H9 (cell line): ENCODE data around the gene BCL6. TPM values are rescaled to one million over a fixed set of nuclear protein-coding genes. Genes with fewer than 3 reads are reported as not detected.

ENCODE experiments used
- DNase-seq: peaks from one replicate; pipeline ENCODE4 v3.0.0-alpha.2; 2017
- H2AFZ ChIP-seq: one replicate; pipeline ENCODE4 v1.6.1; 2013; ENCODE audit warnings: mild to moderate bottlenecking, low read length, control low read depth, moderate library complexity
- H2AK5ac ChIP-seq: 2 replicates; pipeline ENCODE4 v1.6.1; 2013; ENCODE audit warnings: low read length, control low read depth, mixed read lengths; ENCODE audit not compliant: insufficient read length
- H2BK120ac ChIP-seq: one replicate; pipeline ENCODE4 v1.6.1; 2013; ENCODE audit warnings: low read depth, mild to moderate bottlenecking, low read length, control low read depth, inconsistent platforms; ENCODE audit not compliant: poor library complexity, severe bottlenecking
- H2BK12ac ChIP-seq: 2 replicates; pipeline ENCODE4 v1.6.1; 2013; ENCODE audit warnings: low read length, control low read depth, mixed read lengths, low read depth; ENCODE audit not compliant: insufficient read length
- H2BK15ac ChIP-seq: 2 replicates; pipeline ENCODE4 v1.6.1; 2013; ENCODE audit warnings: low read depth, low read length, control low read depth
- H2BK20ac ChIP-seq: one replicate; pipeline ENCODE4 v1.6.1; 2013; ENCODE audit warnings: low read depth, mild to moderate bottlenecking, low read length, control low read depth, inconsistent platforms; ENCODE audit not compliant: poor library complexity, severe bottlenecking
- H2BK5ac ChIP-seq: 2 replicates; pipeline ENCODE4 v1.6.1; 2013; ENCODE audit warnings: low read length, control low read depth, mixed read lengths; ENCODE audit not compliant: insufficient read length
- H3K14ac ChIP-seq: 2 replicates; pipeline ENCODE4 v1.6.1; 2013; ENCODE audit warnings: low read length, control low read depth; ENCODE audit not compliant: insufficient read depth
- H3K18ac ChIP-seq: 2 replicates; pipeline ENCODE4 v1.6.1; 2013; ENCODE audit warnings: low read depth, mild to moderate bottlenecking, mixed read lengths, low read length, control low read depth; ENCODE audit not compliant: insufficient read length
- H3K23ac ChIP-seq: 2 replicates; pipeline ENCODE4 v1.6.1; 2013; ENCODE audit warnings: low read length, control low read depth, mixed read lengths, low read depth; ENCODE audit not compliant: insufficient read length
- H3K23me2 ChIP-seq: 2 replicates; pipeline ENCODE4 v1.6.1; 2013; ENCODE audit warnings: low read depth, mild to moderate bottlenecking, mixed read lengths, low read length, control low read depth; ENCODE audit not compliant: insufficient read length, poor library complexity, severe bottlenecking
- H3K27ac ChIP-seq: 2 replicates; pipeline ENCODE4 v1.5.1; 2013; ENCODE audit warnings: low read length, control low read depth, mixed read lengths, low read depth; ENCODE audit not compliant: insufficient read length
- H3K27me3 ChIP-seq: 2 replicates; pipeline ENCODE4 v1.6.1; 2013; ENCODE audit warnings: low read length, control low read depth, inconsistent platforms; ENCODE audit not compliant: insufficient read depth
- H3K4ac ChIP-seq: 2 replicates; pipeline ENCODE4 v1.6.1; 2013; ENCODE audit warnings: low read depth, mild to moderate bottlenecking, control low read depth, inconsistent platforms, low read length, moderate library complexity
- H3K4me1 ChIP-seq: 2 replicates; pipeline ENCODE4 v1.6.1; 2013; ENCODE audit warnings: low read length, control low read depth, inconsistent platforms; ENCODE audit not compliant: insufficient read depth
- H3K4me2 ChIP-seq: 2 replicates; pipeline ENCODE4 v1.6.1; 2013; ENCODE audit warnings: low read length, control low read depth, mixed read lengths; ENCODE audit not compliant: insufficient read length, insufficient read depth
- H3K56ac ChIP-seq: 2 replicates; pipeline ENCODE4 v1.6.1; 2013; ENCODE audit warnings: low read depth, mild to moderate bottlenecking, mixed read lengths, low read length, control low read depth; ENCODE audit not compliant: insufficient read length
- H3K79me1 ChIP-seq: 2 replicates; pipeline ENCODE4 v1.6.1; 2013; ENCODE audit warnings: low read depth, mild to moderate bottlenecking, moderate library complexity, low read length, control low read depth, inconsistent platforms; ENCODE audit not compliant: insufficient read depth, poor library complexity, severe bottlenecking
- H3K79me2 ChIP-seq: 2 replicates; pipeline ENCODE4 v1.6.1; 2013; ENCODE audit warnings: low read length, control low read depth, inconsistent platforms; ENCODE audit not compliant: insufficient read depth
- H3K9ac ChIP-seq: 2 replicates; pipeline ENCODE4 v1.6.1; 2013; ENCODE audit warnings: low read length, control low read depth, mixed read lengths; ENCODE audit not compliant: insufficient read length; ENCODE audit errors: extremely low read depth
- H3K9me3 ChIP-seq: one replicate; pipeline ENCODE4 v1.6.1; 2013; ENCODE audit warnings: low read depth, low read length, inconsistent platforms; ENCODE audit not compliant: control insufficient read depth
- H3T11ph ChIP-seq: one replicate; pipeline ENCODE4 v1.6.1; 2013; ENCODE audit warnings: mild to moderate bottlenecking, low read length, control low read depth, inconsistent platforms
- H4K20me1 ChIP-seq: one replicate; pipeline ENCODE4 v1.6.1; 2013; ENCODE audit not compliant: control insufficient read depth, insufficient read length, insufficient read depth
- H4K5ac ChIP-seq: 2 replicates; pipeline ENCODE4 v1.6.1; 2013; ENCODE audit warnings: low read depth, mild to moderate bottlenecking, mixed read lengths, low read length, control low read depth; ENCODE audit not compliant: insufficient read length
- H4K8ac ChIP-seq: replicated peaks from 2 replicates; pipeline ENCODE4 v1.6.1; 2013; ENCODE audit warnings: low read length, control low read depth, mixed read lengths, low read depth; ENCODE audit not compliant: insufficient read length
- H4K91ac ChIP-seq: 2 replicates; pipeline ENCODE4 v1.6.1; 2013; ENCODE audit warnings: low read depth, mild to moderate bottlenecking, moderate library complexity, mixed read lengths, low read length, control low read depth; ENCODE audit not compliant: insufficient read length
- H3K27ac Mint-ChIP-seq, 3 experiments: 2 replicates in 2 of 3; 3 replicates in 1 of 3; pipeline ENCODE4 v1.8.0; 2020 to 2021; ENCODE audit warnings: mixed read lengths in 3 of 3, mild to moderate bottlenecking in 1 of 3, moderate library complexity in 1 of 3
- H3K27me3 Mint-ChIP-seq: 2 replicates; pipeline ENCODE4 v1.8.0; 2021; ENCODE audit warnings: low read depth, mild to moderate bottlenecking, moderate library complexity, mixed read lengths
- H3K36me3 Mint-ChIP-seq, 3 experiments: 2 replicates in 2 of 3; 3 replicates in 1 of 3; pipeline ENCODE4 v1.8.0; 2020 to 2021; ENCODE audit warnings: low read depth in 3 of 3, mixed read lengths in 3 of 3; ENCODE audit not compliant: insufficient read depth in 1 of 3
- H3K4me1 Mint-ChIP-seq, 2 experiments: 2 replicates each; pipeline ENCODE4 v1.8.0; 2020; ENCODE audit warnings: mixed read lengths in 2 of 2
- H3K4me3 Mint-ChIP-seq, 2 experiments: 2 replicates in 1 of 2; 3 replicates in 1 of 2; pipeline ENCODE4 v1.8.0; 2020 to 2021; ENCODE audit warnings: mild to moderate bottlenecking in 2 of 2, mixed read lengths in 2 of 2, moderate library complexity in 1 of 2
- H3K9me3 Mint-ChIP-seq, 2 experiments: 2 replicates in 1 of 2; 3 replicates in 1 of 2; pipeline ENCODE4 v1.8.0; 2020; ENCODE audit warnings: mild to moderate bottlenecking in 2 of 2, mixed read lengths in 2 of 2, moderate library complexity in 1 of 2
- CTCF ChIP-seq: fragments of 200-600 bp; sonication (generic); conservative IDR thresholded peaks from 3 replicates; pipeline ENCODE4 v1.8.0; 2021; ENCODE audit warnings: antibody characterized with exemption, mild to moderate bottlenecking
- WGBS: extraction: QIAGEN DNeasy Blood & Tissue Kit; methylation state at CpG from one replicate; pipeline ENCODE4 v1.1.7; 2013; ENCODE audit warnings: missing lambda C conversion rate, low lambda C conversion rate, mixed read lengths; ENCODE audit not compliant: insufficient read length; ENCODE audit errors: extremely low coverage; 5-methylcytosine and 5-hydroxymethylcytosine counted together
- total RNA-seq: library from RNA; stranded (reverse); gene quantifications from 2 replicates; pipeline ENCODE4 v1.2.1, GENCODE V29; 2021

The BCL6 gene
- total RNA-seq, 1 experiment from 2014 or later: 3.4 TPM

- WGBS: no CpG with 5 or more reads among the region's 3 CpGs
- Mint-ChIP-seq H3K4me1 (peaks cover 0 to 4% of the 10 kb centered on the region in 2 experiments; a peak in 2 of 4 replicates), H3K9me3 (no peaks in the 10 kb centered on the region), H3K27me3 (no peaks in the 10 kb centered on the region), H3K4me3 (no peak overlapping the region), H3K27ac (no peak overlapping the region), H3K36me3 (no peaks in the 10 kb centered on the region)
- Histone ChIP-seq H3K4me2 (no peak overlapping the region), H3K79me2 (no peaks in the 10 kb centered on the region), H4K91ac (no peak overlapping the region), H3T11ph (no peak overlapping the region), H2BK120ac (no peak overlapping the region), H3K79me1 (no peaks in the 10 kb centered on the region), H3K27ac (no peak overlapping the region), H3K14ac (no peak overlapping the region), H2AK5ac (no peak overlapping the region), H3K23me2 (no peaks in the 10 kb centered on the region), H4K8ac (no peak overlapping the region), H3K23ac (no peak overlapping the region), H2BK20ac (no peak overlapping the region), H3K27me3 (no peaks in the 10 kb centered on the region), H3K18ac (no peak overlapping the region), H4K5ac (no peak overlapping the region), H3K4me1 (no peaks in the 10 kb centered on the region), H2AFZ (no peak overlapping the region), H3K56ac (no peak overlapping the region), H2BK15ac (no peak overlapping the region), H3K9me3 (no peaks in the 10 kb centered on the region), H4K20me1 (no peaks in the 10 kb centered on the region), H2BK12ac (no peak overlapping the region), H2BK5ac (no peak overlapping the region), H3K4ac (no peak overlapping the region), H3K9ac (no peak overlapping the region)
- no peak for DNase-seq
- TF ChIP-seq CTCF: no peak
These were observed 36.7 kb upstream of the BCL6 start for GRCh38 chr3:187782006-187782405.
